ENCODE measurements around the gene AP2A2.

Gene AP2A2

GRCh38 chr11:990101-990500, 64.4 kb downstream of the AP2A2 start:
- H3K9me3 ChIP-seq (ENCODE audit: control insufficient read depth, insufficient read depth, low read depth, low read length) = no peaks in the 10 kb centered on the region
- ChIA-PET CTCF (no interaction called here), POLR2A (no interaction called here)
- TF ChIP-seq ZNF324 (tag by site-specific recombination; IDR thresholded peaks at IDR 0.05) = no peak
- TF ChIP-seq ZNF701 (tag by site-specific recombination; IDR thresholded peaks at IDR 0.05) = no peak
- no peak for TF ChIP-seq ZBTB20 (tag by site-specific recombination; IDR thresholded peaks at IDR 0.05)
- TF ChIP-seq ZNF280D (tag by site-specific recombination; IDR thresholded peaks at IDR 0.05) = no peak
- no peak for TF ChIP-seq SCRT1 (tag by site-specific recombination; IDR thresholded peaks at IDR 0.05; ENCODE audit: borderline replicate concordance)
- TF ChIP-seq ZNF133 (tag by site-specific recombination; IDR thresholded peaks at IDR 0.05) = no peak
- no peak for TF ChIP-seq HOXA7 (CRISPR knock-in tag; IDR thresholded peaks at IDR 0.05; ENCODE audit: borderline replicate concordance)
- TF ChIP-seq TSHZ1 (tag by site-specific recombination; IDR thresholded peaks at IDR 0.05; ENCODE audit: borderline replicate concordance) = no peak
- no peak for TF ChIP-seq ZNF335 (tag by site-specific recombination; conservative IDR thresholded peaks at IDR 0.05)
- no peak for TF ChIP-seq ZNF768 (tag by site-specific recombination; IDR thresholded peaks at IDR 0.05)
- TF ChIP-seq ZSCAN4 (tag by site-specific recombination; IDR thresholded peaks at IDR 0.05) = no peak
- no peak for TF ChIP-seq ZBTB21 (tag by site-specific recombination; IDR thresholded peaks at IDR 0.05)
- no peak for TF ChIP-seq ATF2 (tag by site-specific recombination; IDR thresholded peaks at IDR 0.05; ENCODE audit: low read depth)
- no peak for TF ChIP-seq GLIS1 (tag by site-specific recombination; IDR thresholded peaks at IDR 0.05)
- TF ChIP-seq ZNF626 (tag by site-specific recombination; IDR thresholded peaks at IDR 0.05) = no peak
- TF ChIP-seq ZNF302 (tag by site-specific recombination; IDR thresholded peaks at IDR 0.05; ENCODE audit: low read depth) = no peak
- H3K27ac ChIP-seq (ENCODE audit: extremely low read depth, low read depth, low read length) = no peak overlapping the region
- peaks cover 0 to 90% of the 10 kb centered on the region in 2 experiments; a peak in 2 of 3 replicates for H3K36me3 ChIP-seq (ENCODE audit: control insufficient read depth in 2 of 2, insufficient read depth in 1 of 2, low read length in 2 of 2)
- H3K4me1 ChIP-seq (ENCODE audit: control insufficient read depth, insufficient read depth, low read length) = no peaks in the 10 kb centered on the region
- H3K4me3 ChIP-seq (ENCODE audit: low read depth, low read length) = no peak overlapping the region

GRCh38 chr11:991034-991433, 65.4 kb downstream of the AP2A2 start:
- Histone ChIP-seq H3K27ac (ENCODE audit: extremely low read depth, low read depth, low read length) (no peak overlapping the region), H3K9me3 (ENCODE audit: control insufficient read depth, insufficient read depth, low read depth, low read length) (no peaks in the 10 kb centered on the region), H3K36me3 (ENCODE audit: control insufficient read depth in 2 of 2, insufficient read depth in 1 of 2, low read length in 2 of 2) (peaks cover 0 to 89% of the 10 kb centered on the region in 2 experiments; a peak in 1 of 3 replicates), H3K4me3 (ENCODE audit: low read depth, low read length) (no peak overlapping the region), H3K4me1 (ENCODE audit: control insufficient read depth, insufficient read depth, low read length) (no peaks in the 10 kb centered on the region)
- ChIA-PET CTCF (no interaction called here), POLR2A (no interaction called here)
- TF ChIP-seq ZBTB20 (tag by site-specific recombination; IDR thresholded peaks at IDR 0.05) (no peak), EGR2 (tag by site-specific recombination; IDR thresholded peaks at IDR 0.05; ENCODE audit: low read depth) (0 out of 2 replicates have a peak, but pooled peaks have one; percentile 9)
